SK-N-SH treated with all-trans-retinoic acid at 6 μM for 48 hours (cell line): ENCODE results near the gene LGALS13.

Experiments
- ATAC-seq: fragments of 200-7000 bp; cut with Tn5 transposase; 3 replicates; pipeline ENCODE4 v1.9.1; 2020; ENCODE audit warnings: mild to moderate bottlenecking, moderate library complexity
- ARNTL ChIP-seq: fragments of 450-650 bp; formaldehyde crosslinking; IDR thresholded peaks from 2 replicates; pipeline ENCODE4 v1.5.0; 2020; ENCODE audit warnings: low read depth, mild to moderate bottlenecking, moderate library complexity, borderline replicate concordance
- BACH2 ChIP-seq: fragments of 250-450 bp; sonication (Bioruptor Pico); IDR thresholded peaks from 2 replicates; pipeline ENCODE4 v1.9.0; 2021; ENCODE audit warnings: mild to moderate bottlenecking, borderline replicate concordance
- CSDC2 ChIP-seq: fragments of 250-450 bp; sonication (Bioruptor Pico); IDR thresholded peaks from 2 replicates; pipeline ENCODE4 v1.5.0; 2020; ENCODE audit warnings: mild to moderate bottlenecking, moderate library complexity
- CSRNP3 ChIP-seq: fragments of 250-450 bp; sonication (Bioruptor Pico); IDR thresholded peaks from 2 replicates; pipeline ENCODE4 v1.5.1; 2021; ENCODE audit warnings: mild to moderate bottlenecking, moderate library complexity
- ESRRG ChIP-seq: fragments of 250-450 bp; sonication (Bioruptor Pico); IDR thresholded peaks from 2 replicates; pipeline ENCODE4 v1.6.1; 2021; ENCODE audit warnings: mild to moderate bottlenecking
- GLIS3 ChIP-seq: fragments of 250-450 bp; sonication (Bioruptor Pico); IDR thresholded peaks from 2 replicates; pipeline ENCODE4 v1.5.0; 2020; ENCODE audit warnings: mild to moderate bottlenecking, moderate library complexity
- ISL1 ChIP-seq: fragments of 250-450 bp; sonication (Bioruptor Pico); IDR thresholded peaks from 2 replicates; pipeline ENCODE4 v2.1.2; 2022; ENCODE audit warnings: mild to moderate bottlenecking, moderate library complexity
- OSR1 ChIP-seq: fragments of 250-450 bp; sonication (Bioruptor Pico); IDR thresholded peaks from 2 replicates; pipeline ENCODE4 v1.8.0; 2022; ENCODE audit warnings: moderate library complexity, mild to moderate bottlenecking, inconsistent platforms
- PPARA ChIP-seq: fragments of 250-450 bp; sonication (Bioruptor Pico); IDR thresholded peaks from 2 replicates; pipeline ENCODE4 v1.5.0; 2020; ENCODE audit warnings: mild to moderate bottlenecking, borderline replicate concordance
- TCF4 ChIP-seq: fragments of 250-450 bp; sonication (Bioruptor Pico); IDR thresholded peaks from 2 replicates; pipeline ENCODE4 v1.8.0; 2021; ENCODE audit warnings: mild to moderate bottlenecking, moderate library complexity, borderline replicate concordance
- TOX ChIP-seq: fragments of 250-450 bp; sonication (Bioruptor Pico); IDR thresholded peaks from 2 replicates; pipeline ENCODE4 v1.8.0; 2021; ENCODE audit warnings: mild to moderate bottlenecking, moderate library complexity, borderline replicate concordance
- TSHZ2 ChIP-seq: fragments of 250-450 bp; sonication (Bioruptor Pico); IDR thresholded peaks from 2 replicates; pipeline ENCODE4 v1.5.0; 2020; ENCODE audit warnings: mild to moderate bottlenecking, moderate library complexity
- ZC3H10 ChIP-seq: fragments of 250-450 bp; sonication (Bioruptor Pico); IDR thresholded peaks from 2 replicates; pipeline ENCODE4 v1.5.1; 2021; ENCODE audit warnings: mild to moderate bottlenecking, moderate library complexity
- ZFP3 ChIP-seq: fragments of 250-450 bp; sonication (Bioruptor Pico); IDR thresholded peaks from 2 replicates; pipeline ENCODE4 v1.5.0; 2020; ENCODE audit warnings: mild to moderate bottlenecking, moderate library complexity
- ZFP30 ChIP-seq: fragments of 450-650 bp; formaldehyde crosslinking; IDR thresholded peaks from 2 replicates; pipeline ENCODE4 v1.5.0; 2022; ENCODE audit warnings: mild to moderate bottlenecking, moderate library complexity
- ZNF565 ChIP-seq: fragments of 450-650 bp; formaldehyde crosslinking; conservative IDR thresholded peaks from 2 replicates; pipeline ENCODE4 v1.5.0; 2020; ENCODE audit warnings: low read depth, mild to moderate bottlenecking, moderate library complexity
- ZNF70 ChIP-seq: fragments of 450-650 bp; formaldehyde crosslinking; IDR thresholded peaks from 2 replicates; pipeline ENCODE4 v1.5.0; 2020; ENCODE audit warnings: mild to moderate bottlenecking, moderate library complexity
- TF ChIP-seq, protein P1 (sequence below): fragments of 250-450 bp; sonication (Bioruptor Pico); IDR thresholded peaks from 2 replicates; pipeline ENCODE4 v1.8.0; 2021; ENCODE audit warnings: low read depth, mild to moderate bottlenecking, moderate library complexity, borderline replicate concordance
- TF ChIP-seq, protein P2 (sequence below): fragments of 250-450 bp; sonication (Bioruptor Pico); IDR thresholded peaks from 2 replicates; pipeline ENCODE4 v1.8.0; 2020; ENCODE audit warnings: mild to moderate bottlenecking, moderate library complexity, borderline replicate concordance
- TF ChIP-seq, protein P3 (sequence below): fragments of 250-450 bp; sonication (Bioruptor Pico); IDR thresholded peaks from 2 replicates; pipeline ENCODE4 v1.5.1; 2020; ENCODE audit warnings: low read depth, mild to moderate bottlenecking, moderate library complexity

LGALS13 gene

DNA sequence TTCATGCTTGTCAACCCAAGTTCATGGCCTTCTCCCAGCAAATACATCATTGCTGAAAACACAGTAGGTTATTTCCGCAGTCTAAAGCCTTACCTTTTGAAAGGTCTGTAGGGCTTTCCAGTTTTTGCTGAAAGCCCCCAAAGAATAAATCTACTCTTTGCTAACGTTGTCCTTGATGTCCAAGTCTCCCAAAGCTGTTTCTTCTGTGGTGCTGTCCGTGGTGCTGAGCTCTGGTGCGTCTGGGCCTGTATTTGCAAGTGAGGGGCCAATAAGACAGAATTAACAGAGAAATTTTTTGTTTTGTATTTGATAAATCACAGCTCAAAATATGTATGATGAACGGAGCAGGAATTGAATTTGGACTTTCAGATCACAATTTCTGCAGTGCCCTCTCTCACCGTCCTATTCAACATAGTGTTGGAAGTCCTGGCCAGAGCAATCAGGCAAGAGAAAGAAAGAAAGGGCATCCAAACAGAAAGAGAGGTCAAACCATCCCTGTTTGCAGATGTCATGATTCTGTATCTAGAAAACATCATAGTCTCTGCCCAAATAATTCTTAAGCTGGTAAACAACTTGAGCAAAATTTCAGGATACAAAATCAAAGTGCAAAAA, 43.6 kb downstream of the LGALS13 start:
- no peak for TF ChIP-seq ZC3H10 (CRISPR knock-in tag)
- no peak for TF ChIP-seq ZFP3 (CRISPR knock-in tag)
- no peak for TF ChIP-seq BACH2 (CRISPR knock-in tag)
- TF ChIP-seq GLIS3 (CRISPR knock-in tag), result no peak
- no peak for TF ChIP-seq TCF4
- TF ChIP-seq TSHZ2 (CRISPR knock-in tag), result no peak
- TF ChIP-seq, protein P1, sequence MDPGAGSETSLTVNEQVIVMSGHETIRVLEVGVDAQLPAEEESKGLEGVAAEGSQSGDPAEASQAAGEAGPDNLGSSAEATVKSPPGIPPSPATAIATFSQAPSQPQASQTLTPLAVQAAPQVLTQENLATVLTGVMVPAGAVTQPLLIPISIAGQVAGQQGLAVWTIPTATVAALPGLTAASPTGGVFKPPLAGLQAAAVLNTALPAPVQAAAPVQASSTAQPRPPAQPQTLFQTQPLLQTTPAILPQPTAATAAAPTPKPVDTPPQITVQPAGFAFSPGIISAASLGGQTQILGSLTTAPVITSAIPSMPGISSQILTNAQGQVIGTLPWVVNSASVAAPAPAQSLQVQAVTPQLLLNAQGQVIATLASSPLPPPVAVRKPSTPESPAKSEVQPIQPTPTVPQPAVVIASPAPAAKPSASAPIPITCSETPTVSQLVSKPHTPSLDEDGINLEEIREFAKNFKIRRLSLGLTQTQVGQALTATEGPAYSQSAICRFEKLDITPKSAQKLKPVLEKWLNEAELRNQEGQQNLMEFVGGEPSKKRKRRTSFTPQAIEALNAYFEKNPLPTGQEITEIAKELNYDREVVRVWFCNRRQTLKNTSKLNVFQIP (CRISPR knock-in tag), result no peak
- no peak for TF ChIP-seq ARNTL (CRISPR knock-in tag)
- no peak for TF ChIP-seq CSDC2 (CRISPR knock-in tag)
- TF ChIP-seq ZNF70 (CRISPR knock-in tag), result no peak
- no peak for TF ChIP-seq TOX
- TF ChIP-seq, protein P2, sequence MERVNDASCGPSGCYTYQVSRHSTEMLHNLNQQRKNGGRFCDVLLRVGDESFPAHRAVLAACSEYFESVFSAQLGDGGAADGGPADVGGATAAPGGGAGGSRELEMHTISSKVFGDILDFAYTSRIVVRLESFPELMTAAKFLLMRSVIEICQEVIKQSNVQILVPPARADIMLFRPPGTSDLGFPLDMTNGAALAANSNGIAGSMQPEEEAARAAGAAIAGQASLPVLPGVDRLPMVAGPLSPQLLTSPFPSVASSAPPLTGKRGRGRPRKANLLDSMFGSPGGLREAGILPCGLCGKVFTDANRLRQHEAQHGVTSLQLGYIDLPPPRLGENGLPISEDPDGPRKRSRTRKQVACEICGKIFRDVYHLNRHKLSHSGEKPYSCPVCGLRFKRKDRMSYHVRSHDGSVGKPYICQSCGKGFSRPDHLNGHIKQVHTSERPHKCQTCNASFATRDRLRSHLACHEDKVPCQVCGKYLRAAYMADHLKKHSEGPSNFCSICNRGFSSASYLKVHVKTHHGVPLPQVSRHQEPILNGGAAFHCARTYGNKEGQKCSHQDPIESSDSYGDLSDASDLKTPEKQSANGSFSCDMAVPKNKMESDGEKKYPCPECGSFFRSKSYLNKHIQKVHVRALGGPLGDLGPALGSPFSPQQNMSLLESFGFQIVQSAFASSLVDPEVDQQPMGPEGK (CRISPR knock-in tag), result no peak
- no peak for TF ChIP-seq CSRNP3 (CRISPR knock-in tag)
- TF ChIP-seq ESRRG (CRISPR knock-in tag), result no peak
- TF ChIP-seq ISL1, result no peak
- no peak for TF ChIP-seq ZNF565
- no peak for TF ChIP-seq OSR1
- TF ChIP-seq, protein P3, sequence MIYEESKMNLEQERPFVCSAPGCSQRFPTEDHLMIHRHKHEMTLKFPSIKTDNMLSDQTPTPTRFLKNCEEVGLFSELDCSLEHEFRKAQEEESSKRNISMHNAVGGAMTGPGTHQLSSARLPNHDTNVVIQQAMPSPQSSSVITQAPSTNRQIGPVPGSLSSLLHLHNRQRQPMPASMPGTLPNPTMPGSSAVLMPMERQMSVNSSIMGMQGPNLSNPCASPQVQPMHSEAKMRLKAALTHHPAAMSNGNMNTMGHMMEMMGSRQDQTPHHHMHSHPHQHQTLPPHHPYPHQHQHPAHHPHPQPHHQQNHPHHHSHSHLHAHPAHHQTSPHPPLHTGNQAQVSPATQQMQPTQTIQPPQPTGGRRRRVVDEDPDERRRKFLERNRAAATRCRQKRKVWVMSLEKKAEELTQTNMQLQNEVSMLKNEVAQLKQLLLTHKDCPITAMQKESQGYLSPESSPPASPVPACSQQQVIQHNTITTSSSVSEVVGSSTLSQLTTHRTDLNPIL (CRISPR knock-in tag), result no peak
- TF ChIP-seq ZFP30, result no peak
- no peak for TF ChIP-seq PPARA (CRISPR knock-in tag)
- ATAC-seq, result no peak

DNA sequence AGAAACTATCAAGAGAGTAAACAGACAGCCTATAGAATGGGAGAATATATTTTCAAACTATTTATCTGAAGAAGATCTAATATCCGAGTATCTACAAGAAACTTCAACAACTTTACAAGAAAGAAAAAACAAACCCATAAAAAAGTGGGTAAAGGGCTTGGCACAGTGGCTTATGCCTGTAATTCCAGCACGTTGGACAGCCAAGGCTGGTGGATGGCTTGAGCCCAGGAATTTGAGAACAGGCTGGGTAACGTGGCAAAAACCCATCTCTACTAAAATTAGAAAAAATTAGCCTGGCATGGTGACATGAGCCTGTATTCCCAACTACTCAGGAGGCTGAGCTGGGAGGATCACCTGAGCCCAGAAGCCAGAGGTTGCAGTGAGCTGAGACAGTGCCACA, 45.6 kb downstream of the LGALS13 start:
- no peak for ATAC-seq
- TF ChIP-seq ISL1 (no peak), BACH2 (CRISPR knock-in tag) (no peak), ARNTL (CRISPR knock-in tag) (no peak), ZNF70 (CRISPR knock-in tag) (no peak), TSHZ2 (CRISPR knock-in tag) (no peak), ESRRG (CRISPR knock-in tag) (no peak), CSDC2 (CRISPR knock-in tag) (no peak), TCF4 (no peak), TOX (no peak)
- TF ChIP-seq, all 23 proteins: peak for 0
